SIG-M5 treated with dmso at 0.1 percent for 504 hours (cell line): ENCODE measurements around the gene GALNT9.

Experiments
- DNase-seq: peaks from one replicate; lab custom pipeline; 2025; ENCODE audit not compliant: unreplicated experiment; lab: John Stamatoyannopoulos, UW

GALNT9 gene

GRCh38 chr12:132344601-132345000 lies 15.2 kb upstream of the GALNT9 start:
- no peak for DNase-seq

GRCh38 chr12:132344181-132344580 lies 14.8 kb upstream of the GALNT9 start:
- no peak for DNase-seq

GRCh38 chr12:132343294-132344004 lies 14.1 kb upstream of the GALNT9 start:
- DNase-seq = peak; percentile 1

- DNase-seq = peak; percentile 35
These were observed 13.2 kb upstream of the GALNT9 start for GRCh38 chr12:132342251-132343227.

GRCh38 chr12:132341318-132342050 lies 12.1 kb upstream of the GALNT9 start:
- no peak for DNase-seq

GRCh38 chr12:132340266-132341035 lies 11.1 kb upstream of the GALNT9 start:
- DNase-seq = no peak

- DNase-seq = no peak
These were observed 10.5 kb upstream of the GALNT9 start for GRCh38 chr12:132339856-132340255.

GRCh38 chr12:132338781-132339180 lies 9.4 kb upstream of the GALNT9 start:
- no peak for DNase-seq

GRCh38 chr12:132338311-132338710 lies 8.9 kb upstream of the GALNT9 start:
- no peak for DNase-seq

GRCh38 chr12:132337557-132337956 lies 8.2 kb upstream of the GALNT9 start:
- no peak for DNase-seq

- DNase-seq = no peak
These were observed 7.3 kb upstream of the GALNT9 start for GRCh38 chr12:132336451-132337413.

GRCh38 chr12:132335179-132335756 lies 5.9 kb upstream of the GALNT9 start:
- DNase-seq = no peak

GRCh38 chr12:132333766-132334165 lies 4.4 kb upstream of the GALNT9 start:
- no peak for DNase-seq

- no peak for DNase-seq
These were observed 3.9 kb upstream of the GALNT9 start for GRCh38 chr12:132333273-132333672.

- no peak for DNase-seq
These were observed 1.1 kb upstream of the GALNT9 start for GRCh38 chr12:132330549-132330881.

GRCh38 chr12:132329720-132330548 lies 545 bp upstream of the GALNT9 start:
- no peak for DNase-seq

- DNase-seq = no peak
These were observed 933 bp downstream of the GALNT9 start for GRCh38 chr12:132328282-132329029.
